HG02938 (cell line): ENCODE data around the gene MYO1C.
"Not testable (repeated sequence)": the region's sequence is repeated elsewhere in the genome, so short reads cannot be mapped to it uniquely, and the experiment has no call there.

Experiments
- ATAC-seq: cut with Tn5 transposase; IDR thresholded peaks from one replicate; pipeline ENCODE4 v1.9.1; 2021; ENCODE audit warnings: mild to moderate bottlenecking, moderate library complexity; ENCODE audit not compliant: unreplicated experiment

Gene MYO1C

GRCh38 chr17:1508709-1509108, 16.2 kb upstream of the MYO1C start:
- ATAC-seq: not testable (repeated sequence)

- ATAC-seq: no peak
Measured at GRCh38 chr17:1506649-1507267, 14.3 kb upstream of the MYO1C start.

- no peak for ATAC-seq
Measured at GRCh38 chr17:1505586-1505985, 13.1 kb upstream of the MYO1C start.

- no peak for ATAC-seq
Measured at GRCh38 chr17:1504866-1505265, 12.4 kb upstream of the MYO1C start.

- no peak for ATAC-seq
Measured at GRCh38 chr17:1503699-1504098, 11.2 kb upstream of the MYO1C start.

GRCh38 chr17:1498869-1499268, 6.4 kb upstream of the MYO1C start:
- ATAC-seq: no peak

- no peak for ATAC-seq
Measured at GRCh38 chr17:1498233-1498632, 5.7 kb upstream of the MYO1C start.

- ATAC-seq: no peak
Measured at GRCh38 chr17:1497831-1498230, 5.3 kb upstream of the MYO1C start.

GRCh38 chr17:1496869-1497268, 4.4 kb upstream of the MYO1C start:
- ATAC-seq: no peak

- no peak for ATAC-seq
Measured at GRCh38 chr17:1495265-1495989, 2.9 kb upstream of the MYO1C start.

- no peak for ATAC-seq
Measured at GRCh38 chr17:1494736-1495253, 2.3 kb upstream of the MYO1C start.

- ATAC-seq: no peak
Measured at GRCh38 chr17:1494203-1494602, 1.7 kb upstream of the MYO1C start.

- ATAC-seq: no peak
Measured at GRCh38 chr17:1493291-1493980, 950 bp upstream of the MYO1C start.

- no peak for ATAC-seq
Measured at GRCh38 chr17:1491443-1492248, 840 bp downstream of the MYO1C start.

- no peak for ATAC-seq
Measured at GRCh38 chr17:1490643-1491442, 1.6 kb downstream of the MYO1C start.

- no peak for ATAC-seq
Measured at GRCh38 chr17:1488826-1489270, 3.6 kb downstream of the MYO1C start.

GRCh38 chr17:1487939-1488825, 4.3 kb downstream of the MYO1C start:
- ATAC-seq: no peak

GRCh38 chr17:1486802-1487695, 5.4 kb downstream of the MYO1C start:
- no peak for ATAC-seq
